A549 (cell line): ENCODE results near the gene ZMYND10. TPM values are rescaled to one million over a fixed set of nuclear protein-coding genes. Genes with fewer than 3 reads are reported as not detected.

ENCODE experiments used
- ATAC-seq, 2 experiments: fragments of 200-7000 bp in 1 of 2; fragments of >200 bp in 1 of 2; cut with Nextera tagmentation in 1 of 2; cut with Tn5 transposase in 1 of 2; 3 replicates each; pipeline versions ENCODE4 v1.8.0 to v1.9.1; 2018 to 2020; ENCODE audit warnings: mild to moderate bottlenecking in 1 of 2, moderate library complexity in 1 of 2
- CTCF ChIA-PET: fragments of 300-600 bp; sonication (Branson Sonifier 250); formaldehyde crosslinking; extraction: SDS; loops from one replicate; lab custom pipeline; 2021; ENCODE audit warnings: antibody characterized with exemption, inconsistent platforms; lab: Yijun Ruan, JAX
- POLR2A ChIA-PET: fragments of 350-600 bp; formaldehyde crosslinking; extraction: SDS; loops from one replicate; lab custom pipeline; 2021; ENCODE audit warnings: antibody characterized with exemption, inconsistent platforms; lab: Yijun Ruan, JAX
- DNase-seq, 2 experiments: peaks; one replicate each; pipeline versions ENCODE4 v3.0.0 to v3.0.0-alpha.2; 2011 to 2016; ENCODE audit warnings: low read depth in 1 of 2, low spot score in 1 of 2
- FAIRE-seq: peaks from 2 replicates; lab custom pipeline; 2011; peaks lifted over from hg19 to GRCh38; lab: Jason Lieb, UNC
- H3K27ac ChIP-seq, 2 experiments: fragments of >200 bp; sonication (Bioruptor Twin); formaldehyde crosslinking; 3 replicates each; pipeline ENCODE4 v1.5.1; 2016 to 2017
- H3K4me1 ChIP-seq: fragments of >200 bp; sonication (Bioruptor Twin); formaldehyde crosslinking; 3 replicates; pipeline ENCODE4 v1.6.1; 2016
- H3K4me2 ChIP-seq: fragments of >200 bp; sonication (Bioruptor Twin); formaldehyde crosslinking; 3 replicates; pipeline ENCODE4 v1.6.1; 2016
- H3K4me3 ChIP-seq: fragments of >200 bp; sonication (Bioruptor Twin); formaldehyde crosslinking; 3 replicates; pipeline ENCODE4 v1.5.1; 2016
- H3K9me3 ChIP-seq: fragments of >200 bp; sonication (Bioruptor Twin); formaldehyde crosslinking; 3 replicates; pipeline ENCODE4 v1.6.1; 2016
- BHLHE40 ChIP-seq: IDR thresholded peaks from 2 replicates; pipeline ENCODE4 v1.6.1; 2012; ENCODE audit warnings: low read depth, low read length, inconsistent platforms
- CBX2 ChIP-seq: fragments of 200-600 bp; sonication (generic); IDR thresholded peaks from 2 replicates; pipeline ENCODE4 v1.6.1; 2016; ENCODE audit warnings: low read depth, mild to moderate bottlenecking, borderline replicate concordance
- CBX8 ChIP-seq: fragments of 200-600 bp; sonication (generic); IDR thresholded peaks from 2 replicates; pipeline ENCODE4 v1.6.1; 2016
- CHD2 ChIP-seq: fragments of 150-350 bp; IDR thresholded peaks from 2 replicates; pipeline ENCODE4 v1.6.1; 2014; ENCODE audit warnings: low read length; ENCODE audit not compliant: partially characterized antibody
- CHD4 ChIP-seq: fragments of 200-600 bp; sonication (generic); IDR thresholded peaks from 2 replicates; pipeline ENCODE4 v1.6.1; 2016; ENCODE audit warnings: antibody characterized with exemption, mild to moderate bottlenecking, borderline replicate concordance
- CTCF ChIP-seq: fragments of >200 bp; sonication (Bioruptor Twin); formaldehyde crosslinking; IDR thresholded peaks from 3 replicates; pipeline ENCODE4 v1.5.1; 2016
- EP300 ChIP-seq, 2 experiments: fragments of >200 bp; sonication (Bioruptor Twin); formaldehyde crosslinking; IDR thresholded peaks; 2 replicates in 1 of 2; 3 replicates in 1 of 2; pipeline ENCODE4 v1.6.1; 2016 to 2017
- FOXS1 ChIP-seq: fragments of 250-450 bp; sonication (Bioruptor Pico); IDR thresholded peaks from 2 replicates; pipeline ENCODE4 v1.5.0; 2020; ENCODE audit warnings: mild to moderate bottlenecking, moderate library complexity
- GATA3 ChIP-seq: IDR thresholded peaks from 2 replicates; pipeline ENCODE4 v1.6.1; 2012; ENCODE audit warnings: borderline replicate concordance
- HDAC2 ChIP-seq: fragments of 200-600 bp; sonication (generic); IDR thresholded peaks from 2 replicates; pipeline ENCODE4 v1.6.1; 2016
- HEYL ChIP-seq: fragments of 250-450 bp; sonication (Bioruptor Pico); IDR thresholded peaks from 2 replicates; pipeline ENCODE4 v1.8.0; 2021; ENCODE audit warnings: mild to moderate bottlenecking, moderate library complexity
- HOXA7 ChIP-seq: fragments of 250-450 bp; sonication (Bioruptor Pico); IDR thresholded peaks from 2 replicates; pipeline ENCODE4 v1.5.0; 2020; ENCODE audit warnings: mild to moderate bottlenecking, moderate library complexity
- HOXB5 ChIP-seq: fragments of 250-450 bp; sonication (Bioruptor Pico); IDR thresholded peaks from 2 replicates; pipeline ENCODE4 v1.5.0; 2020; ENCODE audit warnings: mild to moderate bottlenecking, moderate library complexity
- JUNB ChIP-seq: fragments of >200 bp; sonication (Bioruptor Twin); formaldehyde crosslinking; IDR thresholded peaks from 2 replicates; pipeline ENCODE4 v1.6.1; 2016
- KDM1A ChIP-seq: fragments of 200-600 bp; sonication (generic); IDR thresholded peaks from 2 replicates; pipeline ENCODE4 v1.6.1; 2016; ENCODE audit warnings: low read depth, mild to moderate bottlenecking
- MAFK ChIP-seq: fragments of 450-650 bp; IDR thresholded peaks from 2 replicates; pipeline ENCODE4 v1.6.1; 2014; ENCODE audit not compliant: partially characterized antibody
- MYC ChIP-seq: IDR thresholded peaks from 2 replicates; pipeline ENCODE4 v1.6.1; 2012; ENCODE audit warnings: mild to moderate bottlenecking, inconsistent platforms, low read length, improper control_type of control experiment, borderline replicate concordance
- PHF8 ChIP-seq: fragments of 200-600 bp; sonication (generic); IDR thresholded peaks from 2 replicates; pipeline ENCODE4 v1.6.1; 2016; ENCODE audit warnings: low read depth, mild to moderate bottlenecking, antibody characterized with exemption, moderate library complexity, borderline replicate concordance
- POLR2AphosphoS2 ChIP-seq: conservative IDR thresholded peaks from 2 replicates; pipeline ENCODE4 v1.6.1; 2012; ENCODE audit warnings: low read length, improper control_type of control experiment, inconsistent platforms
- RNF2 ChIP-seq: fragments of 200-600 bp; sonication (generic); IDR thresholded peaks from 2 replicates; pipeline ENCODE4 v1.6.1; 2016; ENCODE audit warnings: low read depth, mild to moderate bottlenecking, antibody characterized with exemption, moderate library complexity, borderline replicate concordance
- SREBF2 ChIP-seq: fragments of 450-650 bp; IDR thresholded peaks from 2 replicates; pipeline ENCODE4 v1.6.1; 2014; ENCODE audit warnings: mild to moderate bottlenecking, moderate library complexity
- TP53 ChIP-seq: fragments of 250-450 bp; sonication (Bioruptor Pico); IDR thresholded peaks from 2 replicates; pipeline ENCODE4 v1.5.0; 2021; ENCODE audit warnings: mild to moderate bottlenecking, moderate library complexity
- USF2 ChIP-seq: fragments of 450-650 bp; IDR thresholded peaks from 2 replicates; pipeline ENCODE4 v1.6.1; 2014; ENCODE audit warnings: antibody characterized with exemption
- ZC3H11A ChIP-seq: fragments of 450-650 bp; IDR thresholded peaks from 2 replicates; pipeline ENCODE4 v1.6.1; 2014; ENCODE audit warnings: antibody characterized with exemption, mild to moderate bottlenecking
- ZFP36 ChIP-seq: fragments of 450-650 bp; IDR thresholded peaks from 2 replicates; pipeline ENCODE4 v1.6.1; 2014; ENCODE audit warnings: borderline replicate concordance; ENCODE audit not compliant: partially characterized antibody
- WGBS: methylation state at CpG from one replicate; pipeline ENCODE4 v1.1.6; 2017; ENCODE audit errors: missing lambda C conversion rate; 5-methylcytosine and 5-hydroxymethylcytosine counted together
- polyA plus RNA-seq, 4 experiments: library from polyadenylated mRNA; depleted of rRNA in 3 of 4; stranded (reverse); fragments of >200 nt; fragmentation: RNase III in 1 of 4; extraction: RNeasy Plus Mini Kit Qiagen cat#74134 plus additional on column Dnase treatment in 1 of 4; gene quantifications; 2 replicates in 3 of 4; 3 replicates in 1 of 4; pipeline ENCODE4 v1.2.3, GENCODE V29; 2011 to 2017

The ZMYND10 gene
- polyA plus RNA-seq, 2 of the 4 experiments (the other 2 are of a cell fraction): 0.43 to 0.77 TPM

DNA sequence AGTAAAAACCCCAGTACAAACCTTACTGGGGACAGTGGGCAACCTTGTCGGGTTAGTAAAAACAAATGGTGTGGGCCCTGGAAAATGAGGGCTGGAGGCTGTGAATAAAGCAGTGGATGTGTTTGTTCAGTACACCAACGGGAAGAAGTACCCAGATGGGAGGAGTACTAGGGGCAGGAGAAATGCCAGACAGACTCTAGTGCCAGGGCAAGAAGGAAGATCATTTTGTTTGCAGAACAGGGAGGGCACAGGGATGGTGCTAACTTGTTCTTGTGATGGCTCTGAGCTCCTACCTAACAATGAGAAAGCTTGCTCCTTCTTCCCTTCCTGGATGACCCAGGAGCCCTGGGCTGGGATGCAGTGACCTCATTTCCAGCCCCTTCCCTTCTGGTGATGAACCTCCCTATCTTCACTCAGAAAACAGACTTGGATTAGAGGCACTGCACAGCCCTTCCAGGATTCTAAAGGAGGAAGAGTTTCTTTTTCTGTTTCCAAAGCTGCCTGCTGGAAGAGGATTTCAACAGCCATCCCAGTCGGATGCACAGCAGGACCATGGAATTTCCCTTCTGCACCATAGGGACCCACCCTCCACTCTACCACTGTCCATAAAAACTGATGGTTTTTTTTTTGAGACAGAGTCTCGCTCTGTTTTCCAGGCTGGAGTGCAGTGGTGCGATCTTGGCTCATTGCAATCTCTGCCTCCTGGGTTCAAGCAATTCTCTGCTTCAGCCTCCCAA lies 11.0 kb downstream of the ZMYND10 start:
- no peak for DNase-seq
- Histone ChIP-seq H3K9me3 (no peaks in the 10 kb centered on the region), H3K4me2 (peak overlapping the region; percentile 97), H3K27ac (no peak overlapping the region), H3K4me3 (no peak overlapping the region)
- no peak for FAIRE-seq
- 75% methylated on average over 5 of the region's 5 CpGs for WGBS
- no peak for ATAC-seq
- ChIA-PET CTCF (interaction anchor here (0.6 to 6.2 kb wide), 3 partner anchors 12 to 37 kb away, joined by 3 to 56 read pairs (median 4); partner anchors contain the start of gene HYAL2), POLR2A (no interaction called here)
- TF ChIP-seq POLR2AphosphoS2 (no peak), USF2 (no peak), KDM1A (no peak), PHF8 (no peak), CBX2 (no peak), SREBF2 (no peak), CTCF (no peak), RNF2 (no peak), CHD4 (no peak), CHD2 (no peak), ZC3H11A (no peak), JUNB (no peak)
- TF ChIP-seq, all 56 proteins: peak for 0
- H3K4me1 ChIP-seq: peaks cover 29% of the 10 kb centered on the region

DNA sequence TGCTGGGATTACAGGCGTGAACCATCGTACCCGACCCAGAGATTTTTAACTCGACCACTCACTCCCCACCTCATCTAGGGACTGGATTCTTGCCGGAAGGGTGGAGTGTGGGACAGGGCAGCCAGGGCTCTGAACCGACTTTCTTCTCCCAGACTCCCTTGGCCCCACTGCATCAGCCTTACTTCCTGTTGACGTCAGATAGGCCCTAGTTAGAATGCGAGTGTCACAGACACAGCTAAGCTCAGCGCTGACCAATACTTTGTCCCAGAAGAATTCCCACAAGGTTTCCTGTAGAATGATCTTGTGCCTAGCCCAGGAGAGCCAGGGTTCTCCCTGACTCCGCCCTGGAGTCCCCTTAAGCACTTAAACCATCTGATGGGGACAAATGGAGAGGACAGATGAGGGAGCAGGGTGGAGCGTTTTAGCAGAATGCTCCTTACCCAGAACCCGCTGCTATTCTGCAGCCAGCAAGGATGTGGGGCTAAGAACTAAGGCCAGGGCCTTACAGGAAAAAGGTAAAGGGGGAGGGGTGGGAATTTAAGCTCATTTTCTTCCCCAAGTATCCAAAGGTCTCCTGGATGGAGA lies 11.7 kb downstream of the ZMYND10 start:
- Histone ChIP-seq H3K4me1 (peaks cover 29% of the 10 kb centered on the region), H3K27ac (no peak overlapping the region), H3K9me3 (no peaks in the 10 kb centered on the region), H3K4me2 (peak overlapping the region; percentile 97; the same call in 2 of the 3 replicates), H3K4me3 (no peak overlapping the region)
- WGBS: 88% methylated on average over 11 of the region's 12 CpGs
- ChIA-PET POLR2A (no interaction called here), CTCF (interaction anchor here (0.6 to 6.2 kb wide), 3 partner anchors 11 to 38 kb away, joined by 3 to 56 read pairs (median 4); partner anchors contain the start of gene HYAL2)
- DNase-seq: no peak
- FAIRE-seq: no peak
- ATAC-seq: no peak
- TF ChIP-seq CHD2: no peak
- TF ChIP-seq BHLHE40: no peak
- no peak for TF ChIP-seq FOXS1 (CRISPR knock-in tag)

- DNase-seq: no peak
- no peak for FAIRE-seq
- H3K9me3 ChIP-seq: no peaks in the 10 kb centered on the region
- no peak for ATAC-seq
- H3K4me2 ChIP-seq: no peak overlapping the region
- 90% methylated on average over 5 of the region's 19 CpGs for WGBS
- H3K4me1 ChIP-seq: peaks cover 36% of the 10 kb centered on the region
- ChIA-PET CTCF (interaction anchor here (1.5 to 6.2 kb wide), 2 partner anchors 9 to 137 kb away, joined by 3 to 56 read pairs; partner anchors contain the start of gene HYAL2), POLR2A (no interaction called here)
- H3K27ac ChIP-seq: no peak overlapping the region
- no peak overlapping the region for H3K4me3 ChIP-seq
- TF ChIP-seq GATA3 (no peak), ZFP36 (no peak), MYC (no peak), FOXS1 (CRISPR knock-in tag) (no peak), CHD4 (no peak), EP300 (IDR thresholded peaks at IDR 0.05) (no peak), KDM1A (no peak), TP53 (no peak), HOXA7 (CRISPR knock-in tag) (no peak), HDAC2 (no peak), HOXB5 (CRISPR knock-in tag) (no peak), MAFK (no peak), HEYL (no peak), CBX8 (no peak)
These were observed 14.1 kb downstream of the ZMYND10 start for GRCh38 chr3:50331364-50331907.
